H1 (cell line): ENCODE measurements around the gene CABP4. TPM values are rescaled to one million over a fixed set of nuclear protein-coding genes. Genes with fewer than 3 reads are reported as not detected.

Experiments used
- GTF2F1 ChIP-seq: IDR thresholded peaks from 2 replicates; pipeline ENCODE4 v1.6.1; 2012; ENCODE audit warnings: low read depth, low read length, improper control_type of control experiment, borderline replicate concordance
- RNF2 ChIP-seq: fragments of 200-900, 300-1000 bp; sonication (generic); IDR thresholded peaks from 2 replicates; pipeline ENCODE4 v1.7.1; 2016; ENCODE audit warnings: borderline replicate concordance, low read depth, mild to moderate bottlenecking, antibody characterized with exemption, low read length; ENCODE audit not compliant: poor library complexity, severe bottlenecking; ENCODE audit errors: missing control alignments
- RXRA ChIP-seq: IDR thresholded peaks from 2 replicates; pipeline ENCODE4 v1.6.1; 2011; ENCODE audit warnings: low read depth, mild to moderate bottlenecking, low read length, moderate library complexity; ENCODE audit not compliant: insufficient read depth
- SP2 ChIP-seq: IDR thresholded peaks from 2 replicates; pipeline ENCODE4 v1.6.1; 2012; ENCODE audit warnings: mild to moderate bottlenecking, low read length, inconsistent platforms
- SRF ChIP-seq: IDR thresholded peaks from 2 replicates; pipeline ENCODE4 v1.6.1; 2011; ENCODE audit warnings: mild to moderate bottlenecking, low read depth, low read length, moderate library complexity
- TCF12 ChIP-seq: IDR thresholded peaks from 2 replicates; pipeline ENCODE4 v1.6.1; 2011; ENCODE audit warnings: low read depth, mild to moderate bottlenecking, low read length
- ZNF274 ChIP-seq: IDR thresholded peaks from 2 replicates; pipeline ENCODE4 v1.7.0; 2012; ENCODE audit warnings: low read length, borderline replicate concordance; ENCODE audit errors: extremely low read depth
- polyA plus RNA-seq, 7 experiments: library from polyadenylated mRNA; depleted of rRNA in 3 of 7; stranded (reverse) in 5 of 7; unstranded in 2 of 7; fragments of >200 nt in 5 of 7; fragments of 200-250 nt in 2 of 7; gene quantifications; 1 replicate in 5 of 7; 2 replicates in 1 of 7; 4 replicates in 1 of 7; pipeline versions ENCODE4 v1.2.1 to v1.2.3, GENCODE V29; 2011 to 2013; ENCODE audit warnings: missing spikeins in 2 of 7, mixed read lengths in 2 of 7
- total RNA-seq: library from RNA; stranded (reverse); fragmentation: NEBNext Ultra II Directional; extraction: Animal tissue kit (Norgen Biotek cat#: 25700); gene quantifications from 2 replicates; pipeline ENCODE4 v1.2.1, GENCODE V29; 2021
- TF ChIP-seq, protein P1 (sequence below): fragments of 300-600 bp; sonication (generic); IDR thresholded peaks from 2 replicates; pipeline ENCODE4 v1.7.1; 2012; ENCODE audit warnings: low read length, moderate library complexity, mild to moderate bottlenecking, inconsistent platforms; ENCODE audit not compliant: insufficient replicate concordance
- TF ChIP-seq, protein P2 (sequence below): IDR thresholded peaks from 2 replicates; pipeline ENCODE4 v1.6.1; 2011; ENCODE audit warnings: low read depth, mild to moderate bottlenecking, low read length; ENCODE audit not compliant: insufficient read depth

CABP4 gene
- total and polyA plus RNA-seq, 2 of the 8 experiments (the other 6 are each of a cell fraction or from before 2014, with no cell fraction given): not detected

DNA sequence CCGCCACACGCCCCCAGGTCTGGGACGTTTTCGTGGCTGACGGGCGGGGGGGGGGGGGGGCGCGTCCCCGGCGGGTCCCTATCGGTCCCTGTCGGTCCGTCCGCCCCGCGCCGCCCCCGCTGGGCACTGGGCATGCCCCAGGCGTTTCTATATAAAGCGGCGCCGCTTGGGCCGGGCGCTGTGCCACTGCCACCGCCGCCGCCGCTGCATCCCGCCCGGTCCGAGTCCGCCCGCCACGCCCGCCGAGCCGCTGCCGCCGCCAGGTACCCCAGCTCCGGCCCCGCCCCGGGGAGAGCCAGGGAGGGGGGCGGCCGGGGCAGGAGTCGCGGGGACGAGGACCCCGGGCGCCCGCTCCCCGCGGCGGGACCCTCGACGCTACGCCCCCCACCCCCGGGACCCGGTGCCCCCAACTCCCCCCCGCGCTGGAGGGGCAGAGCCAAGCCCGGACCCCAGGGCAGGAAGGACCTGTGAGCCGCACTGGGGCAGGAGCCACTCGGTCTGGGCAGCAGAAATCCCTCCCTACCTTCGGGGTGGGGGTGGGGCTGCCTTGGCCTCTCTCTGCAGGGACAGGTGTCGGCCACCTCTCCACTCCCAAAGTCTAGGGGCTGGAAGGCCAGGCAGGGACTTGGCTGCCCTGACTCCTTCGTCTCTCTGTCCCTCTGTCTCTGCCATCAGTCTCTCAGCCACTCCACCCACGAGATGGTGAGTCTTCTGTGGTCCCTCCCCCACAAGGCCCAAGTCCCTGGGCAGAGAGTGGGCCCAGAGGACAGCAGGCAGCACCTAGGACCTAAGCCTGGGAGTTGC is 39.5 kb upstream of the CABP4 start, which contains the start of gene CARNS1 (continued):
- TF ChIP-seq, protein P1, sequence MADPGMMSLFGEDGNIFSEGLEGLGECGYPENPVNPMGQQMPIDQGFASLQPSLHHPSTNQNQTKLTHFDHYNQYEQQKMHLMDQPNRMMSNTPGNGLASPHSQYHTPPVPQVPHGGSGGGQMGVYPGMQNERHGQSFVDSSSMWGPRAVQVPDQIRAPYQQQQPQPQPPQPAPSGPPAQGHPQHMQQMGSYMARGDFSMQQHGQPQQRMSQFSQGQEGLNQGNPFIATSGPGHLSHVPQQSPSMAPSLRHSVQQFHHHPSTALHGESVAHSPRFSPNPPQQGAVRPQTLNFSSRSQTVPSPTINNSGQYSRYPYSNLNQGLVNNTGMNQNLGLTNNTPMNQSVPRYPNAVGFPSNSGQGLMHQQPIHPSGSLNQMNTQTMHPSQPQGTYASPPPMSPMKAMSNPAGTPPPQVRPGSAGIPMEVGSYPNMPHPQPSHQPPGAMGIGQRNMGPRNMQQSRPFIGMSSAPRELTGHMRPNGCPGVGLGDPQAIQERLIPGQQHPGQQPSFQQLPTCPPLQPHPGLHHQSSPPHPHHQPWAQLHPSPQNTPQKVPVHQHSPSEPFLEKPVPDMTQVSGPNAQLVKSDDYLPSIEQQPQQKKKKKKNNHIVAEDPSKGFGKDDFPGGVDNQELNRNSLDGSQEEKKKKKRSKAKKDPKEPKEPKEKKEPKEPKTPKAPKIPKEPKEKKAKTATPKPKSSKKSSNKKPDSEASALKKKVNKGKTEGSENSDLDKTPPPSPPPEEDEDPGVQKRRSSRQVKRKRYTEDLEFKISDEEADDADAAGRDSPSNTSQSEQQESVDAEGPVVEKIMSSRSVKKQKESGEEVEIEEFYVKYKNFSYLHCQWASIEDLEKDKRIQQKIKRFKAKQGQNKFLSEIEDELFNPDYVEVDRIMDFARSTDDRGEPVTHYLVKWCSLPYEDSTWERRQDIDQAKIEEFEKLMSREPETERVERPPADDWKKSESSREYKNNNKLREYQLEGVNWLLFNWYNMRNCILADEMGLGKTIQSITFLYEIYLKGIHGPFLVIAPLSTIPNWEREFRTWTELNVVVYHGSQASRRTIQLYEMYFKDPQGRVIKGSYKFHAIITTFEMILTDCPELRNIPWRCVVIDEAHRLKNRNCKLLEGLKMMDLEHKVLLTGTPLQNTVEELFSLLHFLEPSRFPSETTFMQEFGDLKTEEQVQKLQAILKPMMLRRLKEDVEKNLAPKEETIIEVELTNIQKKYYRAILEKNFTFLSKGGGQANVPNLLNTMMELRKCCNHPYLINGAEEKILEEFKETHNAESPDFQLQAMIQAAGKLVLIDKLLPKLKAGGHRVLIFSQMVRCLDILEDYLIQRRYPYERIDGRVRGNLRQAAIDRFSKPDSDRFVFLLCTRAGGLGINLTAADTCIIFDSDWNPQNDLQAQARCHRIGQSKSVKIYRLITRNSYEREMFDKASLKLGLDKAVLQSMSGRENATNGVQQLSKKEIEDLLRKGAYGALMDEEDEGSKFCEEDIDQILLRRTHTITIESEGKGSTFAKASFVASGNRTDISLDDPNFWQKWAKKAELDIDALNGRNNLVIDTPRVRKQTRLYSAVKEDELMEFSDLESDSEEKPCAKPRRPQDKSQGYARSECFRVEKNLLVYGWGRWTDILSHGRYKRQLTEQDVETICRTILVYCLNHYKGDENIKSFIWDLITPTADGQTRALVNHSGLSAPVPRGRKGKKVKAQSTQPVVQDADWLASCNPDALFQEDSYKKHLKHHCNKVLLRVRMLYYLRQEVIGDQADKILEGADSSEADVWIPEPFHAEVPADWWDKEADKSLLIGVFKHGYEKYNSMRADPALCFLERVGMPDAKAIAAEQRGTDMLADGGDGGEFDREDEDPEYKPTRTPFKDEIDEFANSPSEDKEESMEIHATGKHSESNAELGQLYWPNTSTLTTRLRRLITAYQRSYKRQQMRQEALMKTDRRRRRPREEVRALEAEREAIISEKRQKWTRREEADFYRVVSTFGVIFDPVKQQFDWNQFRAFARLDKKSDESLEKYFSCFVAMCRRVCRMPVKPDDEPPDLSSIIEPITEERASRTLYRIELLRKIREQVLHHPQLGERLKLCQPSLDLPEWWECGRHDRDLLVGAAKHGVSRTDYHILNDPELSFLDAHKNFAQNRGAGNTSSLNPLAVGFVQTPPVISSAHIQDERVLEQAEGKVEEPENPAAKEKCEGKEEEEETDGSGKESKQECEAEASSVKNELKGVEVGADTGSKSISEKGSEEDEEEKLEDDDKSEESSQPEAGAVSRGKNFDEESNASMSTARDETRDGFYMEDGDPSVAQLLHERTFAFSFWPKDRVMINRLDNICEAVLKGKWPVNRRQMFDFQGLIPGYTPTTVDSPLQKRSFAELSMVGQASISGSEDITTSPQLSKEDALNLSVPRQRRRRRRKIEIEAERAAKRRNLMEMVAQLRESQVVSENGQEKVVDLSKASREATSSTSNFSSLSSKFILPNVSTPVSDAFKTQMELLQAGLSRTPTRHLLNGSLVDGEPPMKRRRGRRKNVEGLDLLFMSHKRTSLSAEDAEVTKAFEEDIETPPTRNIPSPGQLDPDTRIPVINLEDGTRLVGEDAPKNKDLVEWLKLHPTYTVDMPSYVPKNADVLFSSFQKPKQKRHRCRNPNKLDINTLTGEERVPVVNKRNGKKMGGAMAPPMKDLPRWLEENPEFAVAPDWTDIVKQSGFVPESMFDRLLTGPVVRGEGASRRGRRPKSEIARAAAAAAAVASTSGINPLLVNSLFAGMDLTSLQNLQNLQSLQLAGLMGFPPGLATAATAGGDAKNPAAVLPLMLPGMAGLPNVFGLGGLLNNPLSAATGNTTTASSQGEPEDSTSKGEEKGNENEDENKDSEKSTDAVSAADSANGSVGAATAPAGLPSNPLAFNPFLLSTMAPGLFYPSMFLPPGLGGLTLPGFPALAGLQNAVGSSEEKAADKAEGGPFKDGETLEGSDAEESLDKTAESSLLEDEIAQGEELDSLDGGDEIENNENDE: no peak
- TF ChIP-seq, protein P2, sequence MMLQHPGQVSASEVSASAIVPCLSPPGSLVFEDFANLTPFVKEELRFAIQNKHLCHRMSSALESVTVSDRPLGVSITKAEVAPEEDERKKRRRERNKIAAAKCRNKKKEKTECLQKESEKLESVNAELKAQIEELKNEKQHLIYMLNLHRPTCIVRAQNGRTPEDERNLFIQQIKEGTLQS: no peak
- TF ChIP-seq ZNF274 (no peak), SP2 (no peak), RNF2 (no peak), TCF12 (no peak), SRF (no peak), RXRA (no peak), GTF2F1 (no peak)
